ENCODE data around the gene GUCY1A2. TPM values are rescaled to one million over a fixed set of nuclear protein-coding genes. Genes with fewer than 3 reads are reported as not detected.
A peak's percentile ranks its signal among the peaks of the same experiment; 100 is the strongest.

GUCY1A2 gene
- total RNA-seq, 1 experiment from 2014 or later: 5.4 TPM

- TF ChIP-seq CTCF (conservative IDR thresholded peaks at IDR 0.05; ENCODE audit: low read depth, low read length) (no peak), EZH2 (IDR thresholded peaks at IDR 0.05; ENCODE audit: borderline replicate concordance, low read depth, low read length, poor library complexity, severe bottlenecking) (no peak)
- Histone ChIP-seq H3K27ac (ENCODE audit: low read depth, low read length, poor library complexity, severe bottlenecking) (no peak overlapping the region), H3K27me3 (replicated peaks; ENCODE audit: insufficient read depth, low read depth, low read length, poor library complexity) (no peaks in the 10 kb centered on the region), H3K4me1 (ENCODE audit: insufficient read depth, low read length, poor library complexity, severe bottlenecking) (peaks cover 31% of the 10 kb centered on the region), H3K36me3 (ENCODE audit: insufficient read depth, low read length, poor library complexity, severe bottlenecking) (no peaks in the 10 kb centered on the region), H3K9me3 (ENCODE audit: low read depth, low read length, poor library complexity, severe bottlenecking) (no peaks in the 10 kb centered on the region), H3K4me3 (ENCODE audit: low read depth, low read length, poor library complexity, severe bottlenecking) (no peak overlapping the region)
- no TSS peak for BruUV-seq (replicated peaks)
- CTCF ChIA-PET: no interaction called here
- POLR2A ChIA-PET (ENCODE audit: low non-redundant PET): no interaction called here
- no peak for DNase-seq (ENCODE audit: low spot score)
- intact Hi-C loops (cut with micrococcal nuclease; ENCODE audit: unreplicated experiment): no loop called here
These were observed 35.0 kb downstream of the GUCY1A2 start for GRCh38 chr11:106983261-106983660.

GRCh38 chr11:106974831-106975230 lies 43.4 kb downstream of the GUCY1A2 start:
- BruUV-seq (replicated peaks): no TSS peak
- Histone ChIP-seq H3K27ac (ENCODE audit: low read depth, low read length, poor library complexity, severe bottlenecking) (no peak overlapping the region), H3K36me3 (ENCODE audit: insufficient read depth, low read length, poor library complexity, severe bottlenecking) (no peaks in the 10 kb centered on the region), H3K9me3 (ENCODE audit: low read depth, low read length, poor library complexity, severe bottlenecking) (no peaks in the 10 kb centered on the region), H3K4me1 (ENCODE audit: insufficient read depth, low read length, poor library complexity, severe bottlenecking) (peaks cover 8% of the 10 kb centered on the region), H3K4me3 (ENCODE audit: low read depth, low read length, poor library complexity, severe bottlenecking) (no peak overlapping the region), H3K27me3 (replicated peaks; ENCODE audit: insufficient read depth, low read depth, low read length, poor library complexity) (no peaks in the 10 kb centered on the region)
- ChIA-PET CTCF (interaction anchor here (0.7 to 1.1 kb wide), 2 partner anchors 18 to 42 kb away, joined by 3 to 4 read pairs; no protein-coding TSS in a partner anchor), POLR2A (ENCODE audit: low non-redundant PET) (no interaction called here)
- DNase-seq (ENCODE audit: low spot score): peak; percentile 46
- intact Hi-C loops (cut with micrococcal nuclease; ENCODE audit: unreplicated experiment): loop anchor here (1.0 kb wide), 1 partner anchor 254 kb away; no protein-coding TSS in a partner anchor
- TF ChIP-seq CTCF (conservative IDR thresholded peaks at IDR 0.05; ENCODE audit: low read depth, low read length) (peak; percentile 55), EZH2 (IDR thresholded peaks at IDR 0.05; ENCODE audit: borderline replicate concordance, low read depth, low read length, poor library complexity, severe bottlenecking) (no peak)

GRCh38 chr11:106971864-106972263 lies 46.4 kb downstream of the GUCY1A2 start:
- Histone ChIP-seq H3K27ac (ENCODE audit: low read depth, low read length, poor library complexity, severe bottlenecking) (no peak overlapping the region), H3K9me3 (ENCODE audit: low read depth, low read length, poor library complexity, severe bottlenecking) (no peaks in the 10 kb centered on the region), H3K4me3 (ENCODE audit: low read depth, low read length, poor library complexity, severe bottlenecking) (no peak overlapping the region), H3K36me3 (ENCODE audit: insufficient read depth, low read length, poor library complexity, severe bottlenecking) (no peaks in the 10 kb centered on the region), H3K4me1 (ENCODE audit: insufficient read depth, low read length, poor library complexity, severe bottlenecking) (peaks cover 14% of the 10 kb centered on the region), H3K27me3 (replicated peaks; ENCODE audit: insufficient read depth, low read depth, low read length, poor library complexity) (no peaks in the 10 kb centered on the region)
- CTCF ChIA-PET: no interaction called here
- BruUV-seq (replicated peaks): no TSS peak
- DNase-seq (ENCODE audit: low spot score): no peak
- TF ChIP-seq CTCF (conservative IDR thresholded peaks at IDR 0.05; ENCODE audit: low read depth, low read length): no peak
- no peak for TF ChIP-seq EZH2 (IDR thresholded peaks at IDR 0.05; ENCODE audit: borderline replicate concordance, low read depth, low read length, poor library complexity, severe bottlenecking)
- POLR2A ChIA-PET (ENCODE audit: low non-redundant PET): no interaction called here
- intact Hi-C loops (cut with micrococcal nuclease; ENCODE audit: unreplicated experiment): no loop called here
